Thyroid gland (tissue), 4 donors: ENCODE measurements around the gene POLR1D.

Experiments used
- CTCF ChIP-seq, 6 experiments: fragments of 200-600 bp in 3 of 6; fragments of 450-650 bp in 3 of 6; sonication (generic) in 3 of 6; IDR thresholded peaks; one replicate each; pipeline ENCODE4 v1.5.1; 2016 to 2019; ENCODE audit warnings: antibody characterized with exemption in 6 of 6, mild to moderate bottlenecking in 2 of 6, inconsistent platforms in 1 of 6, moderate library complexity in 1 of 6
- POLR2A ChIP-seq, 2 donors: fragments of 450-650 bp; IDR thresholded peaks; one replicate each; pipeline ENCODE4 v1.6.1; 2017; ENCODE audit warnings: antibody characterized with exemption in 2 of 2, mild to moderate bottlenecking in 2 of 2, moderate library complexity in 1 of 2

GRCh38 chr13:27621366-27622101, at the start of gene POLR1D:
- TF ChIP-seq CTCF (IDR thresholded peaks at IDR 0.05) = no peak
- peak in 1 of 2 donors; percentile 87 for TF ChIP-seq POLR2A (IDR thresholded peaks at IDR 0.05)
